CD4-positive, alpha-beta T cell (primary cell): ENCODE results near the gene LPAR1. TPM values are rescaled to one million over a fixed set of nuclear protein-coding genes. Genes with fewer than 3 reads are reported as not detected.

Experiments used
- ATAC-seq: fragments of 200-7000 bp; cut with Tn5 transposase; one replicate; pipeline ENCODE4 v1.10.0; 2022; ENCODE audit warnings: mild to moderate bottlenecking; ENCODE audit not compliant: poor library complexity
- CTCF ChIA-PET: fragments of 350-600 bp; sonication (Branson Sonifier 250); formaldehyde crosslinking; loops from one replicate; lab custom pipeline; 2021; ENCODE audit warnings: antibody characterized with exemption, inconsistent platforms; lab: Charles Lee
- POLR2A ChIA-PET: fragments of 350-600 bp; sonication (Branson Sonifier 250); formaldehyde crosslinking; loops from one replicate; lab custom pipeline; 2021; ENCODE audit warnings: antibody characterized with exemption, inconsistent platforms; lab: Charles Lee
- DNase-seq, 14 experiments: peaks; one replicate each; pipeline ENCODE4 v3.0.0-alpha.2; 2013 to 2020; ENCODE audit warnings: mixed read lengths in 2 of 14
- H3K27ac ChIP-seq, 2 donors: one replicate each; pipeline versions ENCODE4 v1.5.1 to v1.7.0; 2013; ENCODE audit warnings: low read length in 2 of 2, low read depth in 1 of 2, mild to moderate bottlenecking in 1 of 2
- H3K27me3 ChIP-seq, 2 experiments: 1 replicate in 1 of 2; 2 replicates in 1 of 2; pipeline versions ENCODE4 v1.6.1 to v1.7.0; 2013; ENCODE audit warnings: low read length in 2 of 2, control low read depth in 1 of 2, mild to moderate bottlenecking in 1 of 2, moderate library complexity in 1 of 2; ENCODE audit not compliant: insufficient read depth in 2 of 2, control insufficient read depth in 1 of 2
- H3K36me3 ChIP-seq: one replicate; pipeline ENCODE4 v1.6.1; 2013; ENCODE audit warnings: low read length, control low read depth; ENCODE audit not compliant: insufficient read depth
- H3K4me1 ChIP-seq: one replicate; pipeline ENCODE4 v1.6.1; 2013; ENCODE audit warnings: low read length, control low read depth; ENCODE audit not compliant: insufficient read depth
- H3K4me3 ChIP-seq: one replicate; pipeline ENCODE4 v1.5.1; 2013; ENCODE audit warnings: mild to moderate bottlenecking, low read length, moderate library complexity
- H3K9me3 ChIP-seq, 2 experiments: 1 replicate in 1 of 2; 2 replicates in 1 of 2; pipeline versions ENCODE4 v1.6.1 to v1.7.0; 2013; ENCODE audit warnings: low read length in 2 of 2, mild to moderate bottlenecking in 2 of 2, control low read depth in 1 of 2, moderate library complexity in 1 of 2; ENCODE audit not compliant: control insufficient read depth in 1 of 2, insufficient read depth in 1 of 2
- H3K27ac Mint-ChIP-seq: one replicate; pipeline ENCODE4 v1.8.0; 2020; ENCODE audit warnings: mixed read lengths
- H3K27me3 Mint-ChIP-seq: one replicate; pipeline ENCODE4 v1.8.0; 2021; ENCODE audit warnings: mixed read lengths
- H3K36me3 Mint-ChIP-seq: one replicate; pipeline ENCODE4 v1.8.0; 2021; ENCODE audit warnings: low read depth, mixed read lengths
- H3K4me1 Mint-ChIP-seq: one replicate; pipeline ENCODE4 v1.8.0; 2021; ENCODE audit warnings: low read depth, mixed read lengths
- H3K4me3 Mint-ChIP-seq: one replicate; pipeline ENCODE4 v1.8.0; 2020; ENCODE audit warnings: mild to moderate bottlenecking, mixed read lengths
- H3K9me3 Mint-ChIP-seq: one replicate; pipeline ENCODE4 v1.8.0; 2020; ENCODE audit warnings: mixed read lengths
- CTCF ChIP-seq: fragments of 200-600 bp; IDR thresholded peaks from one replicate; pipeline ENCODE4 v1.8.0; 2022; ENCODE audit warnings: antibody characterized with exemption, mild to moderate bottlenecking
- intact Hi-C, 2 experiments: fragments of 100-400 bp; cut with DNase I in 1 of 2; cut with micrococcal nuclease in 1 of 2; formaldehyde crosslinking; loops; one replicate each; pipeline versions ENCODE4 v1.15.1 to v1.9.0; 2023 to 2025; cut with DNase I, micrococcal nuclease
- total RNA-seq, 174 experiments: library from RNA in 2 of 174; stranded (reverse) in 2 of 174; gene quantifications; one replicate each; pipeline ENCODE4 v1.2.3 and lab custom pipeline; 2021 to 2026

LPAR1 gene
- total RNA-seq, 2 experiments from 2014 or later: not detected

- CTCF ChIA-PET: no interaction called here
Measured at GRCh38 chr9:110971234-110971633, 67.0 kb downstream of the LPAR1 start.

GRCh38 chr9:110969971-110970386, 68.3 kb downstream of the LPAR1 start:
- no peak for TF ChIP-seq CTCF

More at GRCh38 chr9:110971234-110971633, 67.0 kb downstream of the LPAR1 start:
- Histone ChIP-seq H3K4me3 (no peak overlapping the region), H3K27me3 (no peaks in the 10 kb centered on the region), H3K9me3 (no peaks in the 10 kb centered on the region), H3K27ac (no peak overlapping the region), H3K4me1 (no peaks in the 10 kb centered on the region), H3K36me3 (no peaks in the 10 kb centered on the region)
- POLR2A ChIA-PET: no interaction called here
- intact Hi-C loops: no loop called here
- H3K9me3 Mint-ChIP-seq: no peaks in the 10 kb centered on the region
- H3K27ac Mint-ChIP-seq: no peak overlapping the region
- H3K27me3 Mint-ChIP-seq: no peaks in the 10 kb centered on the region
- TF ChIP-seq CTCF: no peak
- no peak overlapping the region for H3K4me3 Mint-ChIP-seq
- DNase-seq: no peak
- no peaks in the 10 kb centered on the region for H3K36me3 Mint-ChIP-seq
- no peaks in the 10 kb centered on the region for H3K4me1 Mint-ChIP-seq
- ATAC-seq: no peak

GRCh38 chr9:110968096-110968495, 70.2 kb downstream of the LPAR1 start:
- Mint-ChIP-seq H3K9me3 (no peaks in the 10 kb centered on the region), H3K27ac (no peak overlapping the region), H3K4me1 (no peaks in the 10 kb centered on the region), H3K4me3 (no peak overlapping the region), H3K27me3 (no peaks in the 10 kb centered on the region), H3K36me3 (no peaks in the 10 kb centered on the region)
- Histone ChIP-seq H3K4me1 (no peaks in the 10 kb centered on the region), H3K27me3 (no peaks in the 10 kb centered on the region), H3K27ac (no peak overlapping the region), H3K9me3 (no peaks in the 10 kb centered on the region), H3K36me3 (no peaks in the 10 kb centered on the region), H3K4me3 (no peak overlapping the region)
- CTCF ChIA-PET: no interaction called here
- TF ChIP-seq CTCF: no peak
- no peak for DNase-seq
- no peak for ATAC-seq
- intact Hi-C loops: no loop called here
- POLR2A ChIA-PET: no interaction called here

More at GRCh38 chr9:110969971-110970386, 68.3 kb downstream of the LPAR1 start:
- ChIA-PET POLR2A (no interaction called here), CTCF (no interaction called here)
- H3K27me3 Mint-ChIP-seq: no peaks in the 10 kb centered on the region
- no peak overlapping the region for H3K27ac Mint-ChIP-seq
- Histone ChIP-seq H3K27ac (no peak overlapping the region), H3K9me3 (no peaks in the 10 kb centered on the region), H3K4me1 (no peaks in the 10 kb centered on the region), H3K36me3 (no peaks in the 10 kb centered on the region), H3K4me3 (no peak overlapping the region), H3K27me3 (no peaks in the 10 kb centered on the region)
- H3K9me3 Mint-ChIP-seq: no peaks in the 10 kb centered on the region
- H3K4me1 Mint-ChIP-seq: no peaks in the 10 kb centered on the region
- intact Hi-C loops: no loop called here
- H3K4me3 Mint-ChIP-seq: no peak overlapping the region
- H3K36me3 Mint-ChIP-seq: no peaks in the 10 kb centered on the region
- no peak for ATAC-seq
- no peak for DNase-seq
